Panc1 (cell line): ENCODE results near the gene GNAI3. TPM values are rescaled to one million over a fixed set of nuclear protein-coding genes. Genes with fewer than 3 reads are reported as not detected.

Experiments
- ATAC-seq: fragments of 200-7000 bp; cut with Tn5 transposase; 2 replicates; pipeline ENCODE4 v1.9.1; 2020; ENCODE audit warnings: mild to moderate bottlenecking, moderate library complexity
- BruUV-seq: library from RNA; stranded (reverse); fragments of 400-500 nt; replicated peaks from 2 replicates; lab custom pipeline; 2021; lab: Mats Ljungman, UMichigan
- CTCF ChIA-PET: fragments of 300-600 bp; sonication (Branson Sonifier 250); formaldehyde crosslinking; loops from one replicate; lab custom pipeline; 2022; ENCODE audit warnings: antibody characterized with exemption; lab: Charles Lee
- POLR2A ChIA-PET: fragments of 300-600 bp; sonication (Branson Sonifier 250); formaldehyde crosslinking; loops from one replicate; lab custom pipeline; 2022; ENCODE audit warnings: antibody characterized with exemption; lab: Charles Lee
- DNase-seq: peaks from one replicate; pipeline ENCODE4 v3.0.0-alpha.2; 2010; ENCODE audit warnings: low read depth, low spot score
- H3K27ac ChIP-seq: 2 replicates; pipeline ENCODE4 v1.5.1; 2011; ENCODE audit warnings: mild to moderate bottlenecking, low read length, inconsistent platforms
- H3K27me3 ChIP-seq: fragments of 200-500 bp; sonication (Bioruptor generic); 2 replicates; pipeline ENCODE4 v1.6.0; 2014; ENCODE audit warnings: low read length, inconsistent platforms; ENCODE audit not compliant: control insufficient read depth, insufficient read depth
- H3K36me3 ChIP-seq: fragments of 200-500 bp; sonication (Bioruptor generic); 2 replicates; pipeline ENCODE4 v1.5.1; 2014; ENCODE audit warnings: inconsistent platforms, mild to moderate bottlenecking, low read length, moderate library complexity; ENCODE audit not compliant: control insufficient read depth, insufficient read depth
- H3K4me1 ChIP-seq: 2 replicates; pipeline ENCODE4 v1.5.1; 2011; ENCODE audit warnings: inconsistent platforms, mild to moderate bottlenecking, low read length, moderate library complexity; ENCODE audit not compliant: control insufficient read depth, insufficient read depth
- H3K4me3 ChIP-seq, 2 experiments: 2 replicates each; pipeline ENCODE4 v1.5.1; 2011 to 2012; ENCODE audit warnings: low read depth in 2 of 2, low read length in 2 of 2, mild to moderate bottlenecking in 2 of 2, inconsistent platforms in 1 of 2, moderate library complexity in 1 of 2
- H3K9me3 ChIP-seq: fragments of 200-500 bp; sonication (Bioruptor generic); 2 replicates; pipeline ENCODE4 v1.5.1; 2014; ENCODE audit warnings: low read depth, mild to moderate bottlenecking, inconsistent platforms, low read length, moderate library complexity; ENCODE audit not compliant: control insufficient read depth, insufficient read depth
- CTCF ChIP-seq: fragments of 450-650 bp; IDR thresholded peaks from 2 replicates; pipeline ENCODE4 v1.5.1; 2017; ENCODE audit warnings: mild to moderate bottlenecking
- POLR2AphosphoS5 ChIP-seq: IDR thresholded peaks from 2 replicates; pipeline ENCODE4 v1.6.1; 2012; ENCODE audit warnings: mild to moderate bottlenecking, low read depth, low read length, moderate library complexity
- SIN3A ChIP-seq: IDR thresholded peaks from 2 replicates; pipeline ENCODE4 v1.6.1; 2012; ENCODE audit warnings: low read depth, mild to moderate bottlenecking, low read length, moderate library complexity, borderline replicate concordance; ENCODE audit not compliant: insufficient read depth
- TCF7L2 ChIP-seq: IDR thresholded peaks from 2 replicates; pipeline ENCODE4 v1.6.1; 2011; ENCODE audit warnings: mild to moderate bottlenecking, low read depth, low read length, inconsistent platforms
- in situ Hi-C: cut with HindIII; loops from 2 replicates; pipeline ENCODE4 v1.10.0; 2016; ENCODE audit warnings: low sequenced_read_pairs, low pct_unique_long_range_greater_than_20kb
- intact Hi-C: fragments of 100-400 bp; cut with micrococcal nuclease; formaldehyde crosslinking; loops from one replicate; pipeline ENCODE4 v1.10.0; 2022; ENCODE audit not compliant: unreplicated experiment
- total RNA-seq: library from RNA; stranded (reverse); gene quantifications from one replicate; pipeline ENCODE4 v1.2.1, GENCODE V29; 2021; ENCODE audit not compliant: unreplicated experiment
- TF ChIP-seq, protein P1 (sequence below), 2 experiments: IDR thresholded peaks; 2 replicates each; pipeline ENCODE4 v1.6.1; 2011 to 2012; ENCODE audit warnings: low read depth in 2 of 2, control low read depth in 1 of 2, low read length in 1 of 2, mild to moderate bottlenecking in 1 of 2, moderate library complexity in 1 of 2; ENCODE audit not compliant: insufficient read depth in 1 of 2

GNAI3 gene
- total RNA-seq, 1 experiment from 2014 or later = 6.4 TPM

DNA sequence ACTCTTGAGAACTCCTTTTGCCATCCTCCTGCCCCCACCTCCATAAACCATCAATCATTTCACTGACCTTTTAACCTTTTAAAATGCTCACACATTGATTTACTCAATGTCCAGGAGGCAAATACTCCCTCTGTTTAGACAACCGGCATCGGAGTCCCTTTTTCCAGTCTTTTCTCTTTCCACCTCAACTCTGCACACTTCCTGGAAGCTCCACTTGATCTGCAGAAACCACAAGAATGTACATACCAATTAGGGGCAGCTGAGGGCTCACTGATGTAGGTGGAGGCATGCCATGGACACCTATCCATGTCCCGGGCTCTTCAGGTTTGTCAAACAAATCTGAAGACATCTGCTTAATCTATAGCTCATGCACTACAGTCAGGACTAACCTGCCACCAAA lies 33.6 kb upstream of the GNAI3 start:
- intact Hi-C loops (no loop called here), in situ Hi-C loops (no loop called here)
- BruUV-seq = no TSS peak
- Histone ChIP-seq H3K9me3 (no peaks in the 10 kb centered on the region), H3K27ac (no peak overlapping the region), H3K4me1 (no peaks in the 10 kb centered on the region), H3K4me3 (no peak overlapping the region), H3K27me3 (no peaks in the 10 kb centered on the region), H3K36me3 (no peaks in the 10 kb centered on the region)
- TF ChIP-seq TCF7L2 (no peak), CTCF (no peak), SIN3A (no peak), POLR2AphosphoS5 (no peak)
- TF ChIP-seq, protein P1, sequence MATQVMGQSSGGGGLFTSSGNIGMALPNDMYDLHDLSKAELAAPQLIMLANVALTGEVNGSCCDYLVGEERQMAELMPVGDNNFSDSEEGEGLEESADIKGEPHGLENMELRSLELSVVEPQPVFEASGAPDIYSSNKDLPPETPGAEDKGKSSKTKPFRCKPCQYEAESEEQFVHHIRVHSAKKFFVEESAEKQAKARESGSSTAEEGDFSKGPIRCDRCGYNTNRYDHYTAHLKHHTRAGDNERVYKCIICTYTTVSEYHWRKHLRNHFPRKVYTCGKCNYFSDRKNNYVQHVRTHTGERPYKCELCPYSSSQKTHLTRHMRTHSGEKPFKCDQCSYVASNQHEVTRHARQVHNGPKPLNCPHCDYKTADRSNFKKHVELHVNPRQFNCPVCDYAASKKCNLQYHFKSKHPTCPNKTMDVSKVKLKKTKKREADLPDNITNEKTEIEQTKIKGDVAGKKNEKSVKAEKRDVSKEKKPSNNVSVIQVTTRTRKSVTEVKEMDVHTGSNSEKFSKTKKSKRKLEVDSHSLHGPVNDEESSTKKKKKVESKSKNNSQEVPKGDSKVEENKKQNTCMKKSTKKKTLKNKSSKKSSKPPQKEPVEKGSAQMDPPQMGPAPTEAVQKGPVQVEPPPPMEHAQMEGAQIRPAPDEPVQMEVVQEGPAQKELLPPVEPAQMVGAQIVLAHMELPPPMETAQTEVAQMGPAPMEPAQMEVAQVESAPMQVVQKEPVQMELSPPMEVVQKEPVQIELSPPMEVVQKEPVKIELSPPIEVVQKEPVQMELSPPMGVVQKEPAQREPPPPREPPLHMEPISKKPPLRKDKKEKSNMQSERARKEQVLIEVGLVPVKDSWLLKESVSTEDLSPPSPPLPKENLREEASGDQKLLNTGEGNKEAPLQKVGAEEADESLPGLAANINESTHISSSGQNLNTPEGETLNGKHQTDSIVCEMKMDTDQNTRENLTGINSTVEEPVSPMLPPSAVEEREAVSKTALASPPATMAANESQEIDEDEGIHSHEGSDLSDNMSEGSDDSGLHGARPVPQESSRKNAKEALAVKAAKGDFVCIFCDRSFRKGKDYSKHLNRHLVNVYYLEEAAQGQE (IDR thresholded peaks at IDR 0.05; ENCODE audit: insufficient read depth in 1 of 2, low read depth in 2 of 2, low read length in 1 of 2) = no peak
- ChIA-PET CTCF (no interaction called here), POLR2A (interaction anchor here (0.5 to 0.6 kb wide), 2 partner anchors 53 to 556 kb away, joined by 3 to 9 read pairs; no protein-coding TSS in a partner anchor)
- DNase-seq (no peak), ATAC-seq (no peak)

GRCh38 chr1:109516872-109517271 lies 31.5 kb upstream of the GNAI3 start:
- ATAC-seq (no peak), DNase-seq (no peak)
- H3K27me3 ChIP-seq = no peaks in the 10 kb centered on the region; the same call in 1 of the 2 replicates
- no peak for TF ChIP-seq SIN3A
- TF ChIP-seq CTCF = no peak
- TF ChIP-seq, protein P1 (IDR thresholded peaks at IDR 0.05; ENCODE audit: insufficient read depth in 1 of 2, low read depth in 2 of 2, low read length in 1 of 2) = no peak
- CTCF ChIA-PET = interaction anchor here (0.6 kb wide), 1 partner anchor 16 kb away, joined by 4 read pairs; no protein-coding TSS in a partner anchor
- no peak overlapping the region for H3K4me3 ChIP-seq
- in situ Hi-C loops (no loop called here), intact Hi-C loops (no loop called here)
- no peaks in the 10 kb centered on the region for H3K36me3 ChIP-seq
- H3K27ac ChIP-seq = no peak overlapping the region
- BruUV-seq = no TSS peak
- POLR2A ChIA-PET = no interaction called here
- no peaks in the 10 kb centered on the region for H3K9me3 ChIP-seq
- H3K4me1 ChIP-seq = no peaks in the 10 kb centered on the region
